Astrocyte of the cerebellum (primary cell): ENCODE measurements around the gene PDZD4.

Experiments
- DNase-seq: peaks from one replicate; pipeline ENCODE4 v3.0.0-alpha.2; 2011; ENCODE audit warnings: low read depth
- H3K4me3 ChIP-seq: 2 replicates; pipeline ENCODE4 v1.5.1; 2011; ENCODE audit warnings: mild to moderate bottlenecking, low read depth, low read length, moderate library complexity
- CTCF ChIP-seq: IDR thresholded peaks from 2 replicates; pipeline ENCODE4 v1.5.1; 2012; ENCODE audit warnings: low read length, low read depth, moderate library complexity, mild to moderate bottlenecking; ENCODE audit errors: missing control alignments
- in situ Hi-C: cut with HindIII; loops from 2 replicates; pipeline ENCODE4 v1.10.0; 2017; ENCODE audit warnings: low sequenced_read_pairs

PDZD4 gene

GRCh38 chrX:153782313-153782712 lies 48.0 kb downstream of the PDZD4 start:
- no peak for DNase-seq
- in situ Hi-C loops: no loop called here
- TF ChIP-seq CTCF: no peak
- H3K4me3 ChIP-seq: no peak overlapping the region

GRCh38 chrX:153781428-153782047 lies 48.8 kb downstream of the PDZD4 start:
- no peak for TF ChIP-seq CTCF
- no peak for DNase-seq
- H3K4me3 ChIP-seq: no peak overlapping the region
- in situ Hi-C loops: no loop called here

- no peak for TF ChIP-seq CTCF
- in situ Hi-C loops: no loop called here
- DNase-seq: no peak
- H3K4me3 ChIP-seq: no peak within 1 kb of the TSS
Measured at GRCh38 chrX:153780678-153781427, 49.5 kb downstream of the PDZD4 start, which contains the start of gene SRPK3. TSS of gene SRPK3 (plus strand) at chrX:153781041. CDS start at chrX:153781087, 46 bp downstream.

GRCh38 chrX:153779891-153780677 lies 50.3 kb downstream of the PDZD4 start:
- no peak overlapping the region for H3K4me3 ChIP-seq
- TF ChIP-seq CTCF: no peak
- in situ Hi-C loops: no loop called here
- DNase-seq: no peak

GRCh38 chrX:153778684-153779101 lies 51.7 kb downstream of the PDZD4 start:
- no peak for TF ChIP-seq CTCF

GRCh38 chrX:153778181-153778580 lies 52.2 kb downstream of the PDZD4 start:
- no peak for TF ChIP-seq CTCF
- in situ Hi-C loops: no loop called here
- H3K4me3 ChIP-seq: no peak overlapping the region
- DNase-seq: no peak

More at GRCh38 chrX:153778684-153779101, 51.7 kb downstream of the PDZD4 start:
- DNase-seq: no peak
- in situ Hi-C loops: no loop called here
- H3K4me3 ChIP-seq: no peak overlapping the region
